Measurements from ENCODE around the gene OR6S1. TPM values are rescaled to one million over a fixed set of nuclear protein-coding genes. Genes with fewer than 3 reads are reported as not detected.

Gene OR6S1, protein sequence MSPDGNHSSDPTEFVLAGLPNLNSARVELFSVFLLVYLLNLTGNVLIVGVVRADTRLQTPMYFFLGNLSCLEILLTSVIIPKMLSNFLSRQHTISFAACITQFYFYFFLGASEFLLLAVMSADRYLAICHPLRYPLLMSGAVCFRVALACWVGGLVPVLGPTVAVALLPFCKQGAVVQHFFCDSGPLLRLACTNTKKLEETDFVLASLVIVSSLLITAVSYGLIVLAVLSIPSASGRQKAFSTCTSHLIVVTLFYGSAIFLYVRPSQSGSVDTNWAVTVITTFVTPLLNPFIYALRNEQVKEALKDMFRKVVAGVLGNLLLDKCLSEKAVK
- not detected for total RNA-seq
- polyA plus RNA-seq, result not detected

DNA sequence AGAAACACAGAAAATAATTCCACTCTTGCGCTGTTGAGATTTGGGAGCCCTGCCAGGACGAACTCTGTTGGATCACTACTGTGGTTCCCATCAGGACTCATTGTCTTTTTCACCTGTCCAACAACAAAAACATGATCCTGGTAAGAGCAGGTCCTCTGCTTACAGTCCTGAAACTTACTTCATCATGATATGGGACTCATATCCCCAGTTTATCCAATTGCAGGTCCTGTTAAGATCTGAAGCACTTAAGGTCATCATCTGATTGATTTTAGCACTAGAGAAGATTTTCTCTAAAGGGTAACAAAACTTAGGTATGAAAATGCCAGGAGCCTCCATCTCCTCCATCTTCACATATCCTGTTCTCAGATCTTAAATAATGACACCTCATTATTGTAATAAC lies at the start of gene OR6S1:
Gene OR6S1, minus strand, starts transcription at position 101 of the 400 bp plus-strand sequence. Its CDS starts 0 bp downstream, at position 101.
- no peak within 1 kb of the TSS for H3K4me3 ChIP-seq (ENCODE audit: low read depth in 1 of 3, low read length in 3 of 3)
- no peaks in the 10 kb centered on the region for H3K9me3 ChIP-seq (ENCODE audit: control insufficient read depth in 4 of 4, low read length in 3 of 4)
- H3K4me1 ChIP-seq (ENCODE audit: control insufficient read depth in 4 of 4, insufficient read depth in 4 of 4, low read length in 3 of 4), result no peaks in the 10 kb centered on the region
- H3K27ac ChIP-seq (ENCODE audit: low read depth in 1 of 2, low read length in 2 of 2), result no peak within 1 kb of the TSS
- H3K9ac ChIP-seq (ENCODE audit: low read depth in 1 of 2, low read length in 2 of 2), result no peak within 1 kb of the TSS
- WGBS, result 88% methylated on average over 2 of the region's 2 CpGs
- peaks cover 0 to 6% (median 2%) of the 10 kb centered on the region in 4 donors for H3K27me3 ChIP-seq (ENCODE audit: control insufficient read depth in 4 of 4, insufficient read depth in 4 of 4, low read length in 3 of 4)
- no peaks in the 10 kb centered on the region for H3K36me3 ChIP-seq (ENCODE audit: control insufficient read depth in 4 of 4, insufficient read depth in 3 of 4, low read depth in 1 of 4, low read length in 3 of 4)
- TF ChIP-seq RAD21 (IDR thresholded peaks at IDR 0.05) (no peak), NR2F2 (IDR thresholded peaks at IDR 0.05) (no peak), RXRA (IDR thresholded peaks at IDR 0.05) (no peak), YY1 (IDR thresholded peaks at IDR 0.05) (no peak), EGR1 (IDR thresholded peaks at IDR 0.05; ENCODE audit: low read depth in 2 of 2) (no peak), GABPA (IDR thresholded peaks at IDR 0.05 in 1 of 2, conservative IDR thresholded peaks at IDR 0.05 in 1 of 2) (no peak), FOXA2 (IDR thresholded peaks at IDR 0.05) (no peak), FOXA1 (IDR thresholded peaks at IDR 0.05) (no peak), SP1 (IDR thresholded peaks at IDR 0.05) (no peak), HNF4A (conservative IDR thresholded peaks at IDR 0.05) (no peak), JUND (IDR thresholded peaks at IDR 0.05) (no peak), TAF1 (conservative IDR thresholded peaks at IDR 0.05) (no peak), HNF4G (IDR thresholded peaks at IDR 0.05) (no peak)
- TF ChIP-seq, protein P1, sequence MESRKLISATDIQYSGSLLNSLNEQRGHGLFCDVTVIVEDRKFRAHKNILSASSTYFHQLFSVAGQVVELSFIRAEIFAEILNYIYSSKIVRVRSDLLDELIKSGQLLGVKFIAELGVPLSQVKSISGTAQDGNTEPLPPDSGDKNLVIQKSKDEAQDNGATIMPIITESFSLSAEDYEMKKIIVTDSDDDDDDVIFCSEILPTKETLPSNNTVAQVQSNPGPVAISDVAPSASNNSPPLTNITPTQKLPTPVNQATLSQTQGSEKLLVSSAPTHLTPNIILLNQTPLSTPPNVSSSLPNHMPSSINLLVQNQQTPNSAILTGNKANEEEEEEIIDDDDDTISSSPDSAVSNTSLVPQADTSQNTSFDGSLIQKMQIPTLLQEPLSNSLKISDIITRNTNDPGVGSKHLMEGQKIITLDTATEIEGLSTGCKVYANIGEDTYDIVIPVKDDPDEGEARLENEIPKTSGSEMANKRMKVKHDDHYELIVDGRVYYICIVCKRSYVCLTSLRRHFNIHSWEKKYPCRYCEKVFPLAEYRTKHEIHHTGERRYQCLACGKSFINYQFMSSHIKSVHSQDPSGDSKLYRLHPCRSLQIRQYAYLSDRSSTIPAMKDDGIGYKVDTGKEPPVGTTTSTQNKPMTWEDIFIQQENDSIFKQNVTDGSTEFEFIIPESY (IDR thresholded peaks at IDR 0.05), result no peak
- TF ChIP-seq, protein P2, sequence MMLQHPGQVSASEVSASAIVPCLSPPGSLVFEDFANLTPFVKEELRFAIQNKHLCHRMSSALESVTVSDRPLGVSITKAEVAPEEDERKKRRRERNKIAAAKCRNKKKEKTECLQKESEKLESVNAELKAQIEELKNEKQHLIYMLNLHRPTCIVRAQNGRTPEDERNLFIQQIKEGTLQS (IDR thresholded peaks at IDR 0.05), result no peak
- TF ChIP-seq, protein P3, sequence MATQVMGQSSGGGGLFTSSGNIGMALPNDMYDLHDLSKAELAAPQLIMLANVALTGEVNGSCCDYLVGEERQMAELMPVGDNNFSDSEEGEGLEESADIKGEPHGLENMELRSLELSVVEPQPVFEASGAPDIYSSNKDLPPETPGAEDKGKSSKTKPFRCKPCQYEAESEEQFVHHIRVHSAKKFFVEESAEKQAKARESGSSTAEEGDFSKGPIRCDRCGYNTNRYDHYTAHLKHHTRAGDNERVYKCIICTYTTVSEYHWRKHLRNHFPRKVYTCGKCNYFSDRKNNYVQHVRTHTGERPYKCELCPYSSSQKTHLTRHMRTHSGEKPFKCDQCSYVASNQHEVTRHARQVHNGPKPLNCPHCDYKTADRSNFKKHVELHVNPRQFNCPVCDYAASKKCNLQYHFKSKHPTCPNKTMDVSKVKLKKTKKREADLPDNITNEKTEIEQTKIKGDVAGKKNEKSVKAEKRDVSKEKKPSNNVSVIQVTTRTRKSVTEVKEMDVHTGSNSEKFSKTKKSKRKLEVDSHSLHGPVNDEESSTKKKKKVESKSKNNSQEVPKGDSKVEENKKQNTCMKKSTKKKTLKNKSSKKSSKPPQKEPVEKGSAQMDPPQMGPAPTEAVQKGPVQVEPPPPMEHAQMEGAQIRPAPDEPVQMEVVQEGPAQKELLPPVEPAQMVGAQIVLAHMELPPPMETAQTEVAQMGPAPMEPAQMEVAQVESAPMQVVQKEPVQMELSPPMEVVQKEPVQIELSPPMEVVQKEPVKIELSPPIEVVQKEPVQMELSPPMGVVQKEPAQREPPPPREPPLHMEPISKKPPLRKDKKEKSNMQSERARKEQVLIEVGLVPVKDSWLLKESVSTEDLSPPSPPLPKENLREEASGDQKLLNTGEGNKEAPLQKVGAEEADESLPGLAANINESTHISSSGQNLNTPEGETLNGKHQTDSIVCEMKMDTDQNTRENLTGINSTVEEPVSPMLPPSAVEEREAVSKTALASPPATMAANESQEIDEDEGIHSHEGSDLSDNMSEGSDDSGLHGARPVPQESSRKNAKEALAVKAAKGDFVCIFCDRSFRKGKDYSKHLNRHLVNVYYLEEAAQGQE (IDR thresholded peaks at IDR 0.05), result no peak
- TF ChIP-seq, protein P4, sequence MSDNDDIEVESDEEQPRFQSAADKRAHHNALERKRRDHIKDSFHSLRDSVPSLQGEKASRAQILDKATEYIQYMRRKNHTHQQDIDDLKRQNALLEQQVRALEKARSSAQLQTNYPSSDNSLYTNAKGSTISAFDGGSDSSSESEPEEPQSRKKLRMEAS (IDR thresholded peaks at IDR 0.05), result no peak
- TF ChIP-seq, protein P5, sequence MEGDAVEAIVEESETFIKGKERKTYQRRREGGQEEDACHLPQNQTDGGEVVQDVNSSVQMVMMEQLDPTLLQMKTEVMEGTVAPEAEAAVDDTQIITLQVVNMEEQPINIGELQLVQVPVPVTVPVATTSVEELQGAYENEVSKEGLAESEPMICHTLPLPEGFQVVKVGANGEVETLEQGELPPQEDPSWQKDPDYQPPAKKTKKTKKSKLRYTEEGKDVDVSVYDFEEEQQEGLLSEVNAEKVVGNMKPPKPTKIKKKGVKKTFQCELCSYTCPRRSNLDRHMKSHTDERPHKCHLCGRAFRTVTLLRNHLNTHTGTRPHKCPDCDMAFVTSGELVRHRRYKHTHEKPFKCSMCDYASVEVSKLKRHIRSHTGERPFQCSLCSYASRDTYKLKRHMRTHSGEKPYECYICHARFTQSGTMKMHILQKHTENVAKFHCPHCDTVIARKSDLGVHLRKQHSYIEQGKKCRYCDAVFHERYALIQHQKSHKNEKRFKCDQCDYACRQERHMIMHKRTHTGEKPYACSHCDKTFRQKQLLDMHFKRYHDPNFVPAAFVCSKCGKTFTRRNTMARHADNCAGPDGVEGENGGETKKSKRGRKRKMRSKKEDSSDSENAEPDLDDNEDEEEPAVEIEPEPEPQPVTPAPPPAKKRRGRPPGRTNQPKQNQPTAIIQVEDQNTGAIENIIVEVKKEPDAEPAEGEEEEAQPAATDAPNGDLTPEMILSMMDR (IDR thresholded peaks at IDR 0.05; ENCODE audit: low read depth, low read length, missing input control), result no peak
- no peak for DNase-seq (ENCODE audit: low spot score)
